Peyer's patch (tissue), 4 donors: ENCODE measurements around the gene HIPK3.

ENCODE experiments used
- POLR2A ChIP-seq, 2 donors: fragments of 450-650 bp; IDR thresholded peaks; one replicate each; pipeline ENCODE4 v1.5.1; 2017; ENCODE audit warnings: antibody characterized with exemption in 2 of 2, mild to moderate bottlenecking in 2 of 2, moderate library complexity in 2 of 2
- TF ChIP-seq, protein P1 (sequence below), 6 experiments: fragments of 450-650 bp in 4 of 6; fragments of 200-600 bp in 2 of 6; sonication (generic) in 1 of 6; IDR thresholded peaks; one replicate each; pipeline ENCODE4 v1.5.1; 2017 to 2019; ENCODE audit warnings: antibody characterized with exemption in 6 of 6, mild to moderate bottlenecking in 3 of 6, moderate library complexity in 1 of 6

DNA sequence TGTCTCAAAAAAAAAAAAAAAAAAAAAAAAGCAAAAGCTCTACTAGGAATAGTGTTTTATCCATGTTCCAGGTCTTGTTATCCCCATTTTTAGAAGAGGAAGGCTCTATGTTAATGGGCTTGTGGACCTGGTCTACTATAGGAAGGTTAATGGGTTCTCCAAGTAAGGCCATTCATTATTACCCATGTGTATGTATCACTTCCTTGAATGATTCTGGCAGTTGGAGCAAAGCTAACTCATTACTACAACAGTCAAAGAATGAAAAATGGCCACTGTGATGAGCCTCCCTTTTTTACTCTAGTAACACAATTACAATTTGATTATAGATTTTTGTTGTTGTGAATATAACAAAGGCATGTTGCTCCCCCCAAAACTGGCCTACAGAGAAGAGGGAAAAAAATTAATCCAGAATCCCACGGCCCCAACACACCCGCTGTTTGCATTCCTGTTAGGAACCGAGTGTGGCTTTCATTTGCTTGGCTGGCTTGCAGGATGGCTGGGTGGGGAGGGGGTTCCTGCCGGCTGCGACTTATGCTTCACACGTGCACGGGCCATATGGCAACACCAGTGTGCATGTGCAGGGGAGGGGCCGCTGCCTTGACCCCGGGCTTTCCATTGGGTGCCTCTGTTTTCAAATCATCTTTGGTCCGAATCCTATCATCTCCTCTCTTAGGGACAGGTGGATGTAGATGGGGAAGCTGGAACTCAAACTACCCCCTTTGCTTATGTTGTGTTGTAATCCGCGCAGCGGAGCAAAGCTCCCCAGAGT, 148.8 kb downstream of the HIPK3 start:
- TF ChIP-seq, protein P1, sequence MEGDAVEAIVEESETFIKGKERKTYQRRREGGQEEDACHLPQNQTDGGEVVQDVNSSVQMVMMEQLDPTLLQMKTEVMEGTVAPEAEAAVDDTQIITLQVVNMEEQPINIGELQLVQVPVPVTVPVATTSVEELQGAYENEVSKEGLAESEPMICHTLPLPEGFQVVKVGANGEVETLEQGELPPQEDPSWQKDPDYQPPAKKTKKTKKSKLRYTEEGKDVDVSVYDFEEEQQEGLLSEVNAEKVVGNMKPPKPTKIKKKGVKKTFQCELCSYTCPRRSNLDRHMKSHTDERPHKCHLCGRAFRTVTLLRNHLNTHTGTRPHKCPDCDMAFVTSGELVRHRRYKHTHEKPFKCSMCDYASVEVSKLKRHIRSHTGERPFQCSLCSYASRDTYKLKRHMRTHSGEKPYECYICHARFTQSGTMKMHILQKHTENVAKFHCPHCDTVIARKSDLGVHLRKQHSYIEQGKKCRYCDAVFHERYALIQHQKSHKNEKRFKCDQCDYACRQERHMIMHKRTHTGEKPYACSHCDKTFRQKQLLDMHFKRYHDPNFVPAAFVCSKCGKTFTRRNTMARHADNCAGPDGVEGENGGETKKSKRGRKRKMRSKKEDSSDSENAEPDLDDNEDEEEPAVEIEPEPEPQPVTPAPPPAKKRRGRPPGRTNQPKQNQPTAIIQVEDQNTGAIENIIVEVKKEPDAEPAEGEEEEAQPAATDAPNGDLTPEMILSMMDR (IDR thresholded peaks at IDR 0.05), result no peak
- no peak for TF ChIP-seq POLR2A (IDR thresholded peaks at IDR 0.05)
